ENCODE measurements around the gene MYRIP.

- TF ChIP-seq SUZ12 (IDR thresholded peaks at IDR 0.05; ENCODE audit: extremely low read depth, insufficient read depth, insufficient read length) = no peak
- TF ChIP-seq ZNF274 (IDR thresholded peaks at IDR 0.05; ENCODE audit: low read depth, low read length) = no peak
Measured at GRCh38 chr3:39937874-39938273, 128.5 kb downstream of the MYRIP start.
